Suprapubic skin (tissue), 3 donors: Measurements from ENCODE around the gene AHCYL1.

ENCODE experiments used
- POLR2A ChIP-seq, 2 donors: fragments of 450-650 bp; IDR thresholded peaks; one replicate each; pipeline ENCODE4 v1.6.1; 2017; ENCODE audit warnings: antibody characterized with exemption in 2 of 2, mild to moderate bottlenecking in 2 of 2, moderate library complexity in 2 of 2
- TF ChIP-seq, protein P1 (sequence below), 2 donors: fragments of 200-600 bp in 1 of 2; fragments of 450-650 bp in 1 of 2; sonication (generic) in 1 of 2; IDR thresholded peaks; one replicate each; pipeline ENCODE4 v1.5.1; 2016 to 2019; ENCODE audit warnings: antibody characterized with exemption in 2 of 2, mild to moderate bottlenecking in 1 of 2, moderate library complexity in 1 of 2

DNA sequence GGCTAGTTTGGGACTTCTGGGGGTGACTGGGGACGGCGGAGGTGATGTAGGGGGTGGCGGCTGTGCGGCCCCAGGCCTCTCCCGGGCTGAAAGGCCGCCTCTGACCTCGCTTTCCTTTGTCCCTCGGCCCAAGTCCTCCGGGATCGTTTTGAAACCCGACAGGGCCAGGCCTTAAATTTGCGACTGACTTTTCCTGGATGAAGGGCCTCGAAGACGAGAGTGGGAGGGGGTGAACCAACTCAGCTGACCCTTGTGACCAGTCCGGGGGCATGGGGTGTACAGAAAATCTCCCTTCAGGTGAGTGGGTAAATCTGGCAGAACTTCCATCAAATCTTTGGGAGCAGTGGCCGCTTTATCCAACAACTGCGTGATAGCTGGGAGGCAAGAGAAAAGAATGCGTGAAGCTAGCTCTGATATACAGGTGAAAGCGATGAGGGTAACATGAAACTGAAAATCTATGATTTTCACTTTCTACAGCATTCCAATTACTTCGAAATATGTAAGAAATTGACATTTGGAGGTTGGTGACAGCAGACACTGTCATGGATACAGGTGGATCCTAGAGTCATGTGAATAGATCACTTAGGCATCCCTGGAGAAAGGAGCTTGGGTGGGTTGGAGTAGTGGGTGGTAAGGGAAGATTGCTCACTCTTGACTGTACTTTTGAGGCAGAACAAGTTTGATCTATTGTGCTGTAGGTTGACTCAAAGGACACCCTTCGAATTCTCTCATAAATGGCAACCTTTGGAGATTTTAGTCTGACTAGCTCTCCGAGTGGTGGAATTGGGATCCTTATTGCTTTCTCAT is 885 bp downstream of the AHCYL1 start:
- TF ChIP-seq POLR2A (IDR thresholded peaks at IDR 0.05), result no peak
- TF ChIP-seq, protein P1, sequence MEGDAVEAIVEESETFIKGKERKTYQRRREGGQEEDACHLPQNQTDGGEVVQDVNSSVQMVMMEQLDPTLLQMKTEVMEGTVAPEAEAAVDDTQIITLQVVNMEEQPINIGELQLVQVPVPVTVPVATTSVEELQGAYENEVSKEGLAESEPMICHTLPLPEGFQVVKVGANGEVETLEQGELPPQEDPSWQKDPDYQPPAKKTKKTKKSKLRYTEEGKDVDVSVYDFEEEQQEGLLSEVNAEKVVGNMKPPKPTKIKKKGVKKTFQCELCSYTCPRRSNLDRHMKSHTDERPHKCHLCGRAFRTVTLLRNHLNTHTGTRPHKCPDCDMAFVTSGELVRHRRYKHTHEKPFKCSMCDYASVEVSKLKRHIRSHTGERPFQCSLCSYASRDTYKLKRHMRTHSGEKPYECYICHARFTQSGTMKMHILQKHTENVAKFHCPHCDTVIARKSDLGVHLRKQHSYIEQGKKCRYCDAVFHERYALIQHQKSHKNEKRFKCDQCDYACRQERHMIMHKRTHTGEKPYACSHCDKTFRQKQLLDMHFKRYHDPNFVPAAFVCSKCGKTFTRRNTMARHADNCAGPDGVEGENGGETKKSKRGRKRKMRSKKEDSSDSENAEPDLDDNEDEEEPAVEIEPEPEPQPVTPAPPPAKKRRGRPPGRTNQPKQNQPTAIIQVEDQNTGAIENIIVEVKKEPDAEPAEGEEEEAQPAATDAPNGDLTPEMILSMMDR (IDR thresholded peaks at IDR 0.05), result no peak
